ENCODE results near the gene RAB44. TPM values are rescaled to one million over a fixed set of nuclear protein-coding genes. Genes with fewer than 3 reads are reported as not detected.

RAB44 gene
- total RNA-seq, 1 donor from 2014 or later: 0.96 TPM

GRCh38 chr6:36766399-36766945 lies 68.8 kb downstream of the RAB44 start:
- intact Hi-C loops (cut with DNase I): loop anchor here (5.0 to 10.0 kb wide), 2 partner anchors 81 to 248 kb away; no protein-coding TSS in a partner anchor
- Histone ChIP-seq H3K27me3 (no peaks in the 10 kb centered on the region), H3K4me1 (peaks cover 29% of the 10 kb centered on the region), H3K36me3 (no peaks in the 10 kb centered on the region), H3K27ac (no peak overlapping the region), H3K4me3 (no peak overlapping the region), H3K9me3 (no peaks in the 10 kb centered on the region)
- TF ChIP-seq CTCF (IDR thresholded peaks at IDR 0.05): no peak
- DNase-seq (no peak), ATAC-seq (no peak)

- Histone ChIP-seq H3K9me3 (no peaks in the 10 kb centered on the region), H3K4me1 (peaks cover 29% of the 10 kb centered on the region), H3K27me3 (no peaks in the 10 kb centered on the region), H3K4me3 (no peak overlapping the region), H3K27ac (peak overlapping the region; percentile 55), H3K36me3 (no peaks in the 10 kb centered on the region)
- DNase-seq: no peak
- ATAC-seq: no peak
- intact Hi-C loops (cut with DNase I): loop anchor here (5.0 to 10.0 kb wide), 2 partner anchors 78 to 246 kb away; no protein-coding TSS in a partner anchor
- TF ChIP-seq CTCF (IDR thresholded peaks at IDR 0.05): no peak
Observed at GRCh38 chr6:36769183-36769675, 71.6 kb downstream of the RAB44 start.

GRCh38 chr6:36769676-36770499 lies 72.3 kb downstream of the RAB44 start:
- Histone ChIP-seq H3K4me1 (peaks cover 29% of the 10 kb centered on the region), H3K27me3 (no peaks in the 10 kb centered on the region), H3K4me3 (no peak overlapping the region), H3K36me3 (no peaks in the 10 kb centered on the region), H3K27ac (peak overlapping the region; percentile 55), H3K9me3 (no peaks in the 10 kb centered on the region)
- no peak for DNase-seq
- no peak for TF ChIP-seq CTCF (IDR thresholded peaks at IDR 0.05)
- peak; percentile 36 for ATAC-seq
- intact Hi-C loops (cut with DNase I): loop anchor here (5.0 to 10.0 kb wide), 2 partner anchors 77 to 245 kb away; no protein-coding TSS in a partner anchor

GRCh38 chr6:36771145-36771544 lies 73.5 kb downstream of the RAB44 start:
- H3K36me3 ChIP-seq: no peaks in the 10 kb centered on the region
- no peak for TF ChIP-seq CTCF (IDR thresholded peaks at IDR 0.05)
- H3K4me3 ChIP-seq: no peak overlapping the region
- H3K4me1 ChIP-seq: peaks cover 24% of the 10 kb centered on the region
- intact Hi-C loops (cut with DNase I): no loop called here
- no peak overlapping the region for H3K27ac ChIP-seq
- ATAC-seq (no peak), DNase-seq (no peak)
- no peaks in the 10 kb centered on the region for H3K27me3 ChIP-seq
- no peaks in the 10 kb centered on the region for H3K9me3 ChIP-seq

- intact Hi-C loops (cut with DNase I): no loop called here
- Histone ChIP-seq H3K9me3 (no peaks in the 10 kb centered on the region), H3K36me3 (no peaks in the 10 kb centered on the region), H3K27ac (no peak overlapping the region), H3K27me3 (no peaks in the 10 kb centered on the region), H3K4me3 (no peak overlapping the region), H3K4me1 (peaks cover 22% of the 10 kb centered on the region)
- ATAC-seq (no peak), DNase-seq (no peak)
- no peak for TF ChIP-seq CTCF (IDR thresholded peaks at IDR 0.05)
Observed at GRCh38 chr6:36772397-36772796, 74.8 kb downstream of the RAB44 start.

Measured in upper lobe of right lung (tissue), 1 donor.